Tibial artery (tissue), 4 donors: ENCODE data around the gene CSTPP1.

Source experiments
- DNase-seq, 2 donors: peaks; one replicate each; pipeline ENCODE4 v3.0.0-alpha.2; 2019
- H3K27ac ChIP-seq, 2 donors: fragments of 200-600 bp; sonication (generic) in 1 of 2; 1 replicate in 1 of 2; 2 replicates in 1 of 2; pipeline ENCODE4 v1.5.1; 2018 to 2019; ENCODE audit warnings: mild to moderate bottlenecking in 1 of 2
- H3K27me3 ChIP-seq, 2 donors: fragments of 200-600 bp; sonication (generic) in 1 of 2; one replicate each; pipeline versions ENCODE4 v1.5.1 to v1.6.0; 2016 to 2019
- H3K36me3 ChIP-seq, 3 donors: fragments of 200-600 bp; sonication (generic) in 2 of 3; one replicate each; pipeline ENCODE4 v1.5.1; 2016 to 2019; ENCODE audit warnings: mild to moderate bottlenecking in 2 of 3
- H3K4me1 ChIP-seq, 4 donors: fragments of 200-600 bp; sonication (generic) in 2 of 4; 1 replicate in 3 of 4; 2 replicates in 1 of 4; pipeline ENCODE4 v1.5.1; 2016 to 2019
- H3K4me3 ChIP-seq, 2 donors: fragments of 200-600 bp; sonication (generic) in 1 of 2; 1 replicate in 1 of 2; 2 replicates in 1 of 2; pipeline ENCODE4 v1.5.1; 2018 to 2019; ENCODE audit warnings: mild to moderate bottlenecking in 2 of 2
- H3K9me3 ChIP-seq, 3 donors: fragments of 200-600 bp; sonication (generic) in 1 of 3; one replicate each; pipeline ENCODE4 v1.5.1; 2016 to 2019
- CTCF ChIP-seq, 2 experiments: fragments of 200-600 bp in 1 of 2; fragments of 450-650 bp in 1 of 2; IDR thresholded peaks; one replicate each; pipeline ENCODE4 v1.5.1; 2017 to 2019; ENCODE audit warnings: antibody characterized with exemption in 2 of 2, mild to moderate bottlenecking in 1 of 2, moderate library complexity in 1 of 2
- intact Hi-C: fragments of 100-400 bp; cut with DNase I; formaldehyde crosslinking; loops from one replicate; pipeline ENCODE4 v1.15.0; 2023; ENCODE audit warnings: low total_unique reads

Gene CSTPP1

GRCh38 chr11:47158242-47158641 lies 221.7 kb downstream of the CSTPP1 start:
- H3K27ac ChIP-seq = no peak overlapping the region
- peaks cover 0 to 55% (median 16%) of the 10 kb centered on the region in 3 donors for H3K36me3 ChIP-seq
- H3K9me3 ChIP-seq = no peaks in the 10 kb centered on the region
- H3K4me3 ChIP-seq = no peak overlapping the region
- no peak for DNase-seq
- intact Hi-C loops = no loop called here
- no peak for TF ChIP-seq CTCF (IDR thresholded peaks at IDR 0.05)
- no peaks in the 10 kb centered on the region for H3K27me3 ChIP-seq
- H3K4me1 ChIP-seq = peaks cover 0 to 9% (median 6%) of the 10 kb centered on the region in 4 donors

- DNase-seq = no peak
- peaks cover 0 to 7% (median 5%) of the 10 kb centered on the region in 4 donors for H3K4me1 ChIP-seq
- intact Hi-C loops = no loop called here
- no peaks in the 10 kb centered on the region for H3K27me3 ChIP-seq
- peaks cover 21 to 72% (median 37%) of the 10 kb centered on the region in 3 donors for H3K36me3 ChIP-seq
- no peak overlapping the region for H3K27ac ChIP-seq
- TF ChIP-seq CTCF (IDR thresholded peaks at IDR 0.05) = no peak
- no peak overlapping the region for H3K4me3 ChIP-seq
- no peaks in the 10 kb centered on the region for H3K9me3 ChIP-seq
These were observed 224.2 kb downstream of the CSTPP1 start for GRCh38 chr11:47160753-47161133.

GRCh38 chr11:47161134-47161854 lies 224.7 kb downstream of the CSTPP1 start:
- Histone ChIP-seq H3K36me3 (peaks cover 27 to 72% (median 43%) of the 10 kb centered on the region in 3 donors), H3K27me3 (no peaks in the 10 kb centered on the region)

GRCh38 chr11:47161890-47162289 lies 225.3 kb downstream of the CSTPP1 start:
- no peak for TF ChIP-seq CTCF (IDR thresholded peaks at IDR 0.05)
- no peak for DNase-seq
- peaks cover 33 to 72% (median 49%) of the 10 kb centered on the region in 3 donors for H3K36me3 ChIP-seq
- intact Hi-C loops = no loop called here
- H3K4me3 ChIP-seq = no peak overlapping the region
- no peak overlapping the region for H3K27ac ChIP-seq
- no peaks in the 10 kb centered on the region for H3K9me3 ChIP-seq
- no peaks in the 10 kb centered on the region for H3K27me3 ChIP-seq
- peaks cover 0 to 7% (median 5%) of the 10 kb centered on the region in 4 donors for H3K4me1 ChIP-seq

More at GRCh38 chr11:47161134-47161854, 224.7 kb downstream of the CSTPP1 start:
- Histone ChIP-seq H3K9me3 (no peaks in the 10 kb centered on the region), H3K4me3 (no peak overlapping the region), H3K27ac (no peak overlapping the region), H3K4me1 (peaks cover 0 to 7% (median 5%) of the 10 kb centered on the region in 4 donors)
- intact Hi-C loops = no loop called here
- TF ChIP-seq CTCF (IDR thresholded peaks at IDR 0.05) = peak; percentile 47 to 56
- no peak for DNase-seq

- DNase-seq = no peak
- intact Hi-C loops = no loop called here
- no peak overlapping the region for H3K27ac ChIP-seq
- H3K9me3 ChIP-seq = no peaks in the 10 kb centered on the region
- peaks cover 0 to 7% (median 5%) of the 10 kb centered on the region in 4 donors for H3K4me1 ChIP-seq
- no peak for TF ChIP-seq CTCF (IDR thresholded peaks at IDR 0.05)
- H3K4me3 ChIP-seq = no peak overlapping the region
- no peaks in the 10 kb centered on the region for H3K27me3 ChIP-seq
- peaks cover 38 to 72% (median 53%) of the 10 kb centered on the region in 3 donors for H3K36me3 ChIP-seq
These were observed 225.9 kb downstream of the CSTPP1 start for GRCh38 chr11:47162426-47162825.
